Measurements from ENCODE around the gene SLC6A8. TPM values are rescaled to one million over a fixed set of nuclear protein-coding genes. Genes with fewer than 3 reads are reported as not detected.

The SLC6A8 gene
- polyA plus RNA-seq (2011; rRNA removed) (6.9 and 12.3 TPM in 2 replicates), polyA minus RNA-seq (2011; rRNA and poly(A)+ RNA removed) (18.4 and 30.5 TPM in 2 replicates)

GRCh38 chrX:153687121-153688039 lies at the start of gene SLC6A8:
Gene SLC6A8 (plus strand): TSS chrX:153687926. CDS start chrX:153688575, 649 bp downstream.
- POLR2A ChIA-PET: interaction anchor here (0.6 to 0.7 kb wide), 3 partner anchors 36 to 386 kb away, joined by 3 to 5 read pairs (median 3); no protein-coding TSS in a partner anchor
- Histone ChIP-seq H3K27me3 (ENCODE audit: control insufficient read depth, insufficient read depth, low read length) (no peaks in the 10 kb centered on the region), H3K4me3 (ENCODE audit: low read depth, low read length) (peak within 1 kb of the TSS; percentile 56), H3K9me3 (ENCODE audit: control insufficient read depth, insufficient read depth, low read length) (peaks cover 3% of the 10 kb centered on the region), H3K27ac (ENCODE audit: low read depth, low read length) (no peak within 1 kb of the TSS)
- DNase-seq (ENCODE audit: low read depth, low spot score): peak; percentile 15
- TF ChIP-seq CTCF (IDR thresholded peaks at IDR 0.05; ENCODE audit: low read depth, low read length): peak; percentile 32
- CTCF ChIA-PET: interaction anchor here (0.6 to 1.9 kb wide), 4 partner anchors 18 to 757 kb away, joined by 3 to 6 read pairs (median 4); no protein-coding TSS in a partner anchor

GRCh38 chrX:153638041-153638371 lies 49.7 kb upstream of the SLC6A8 start:
- ChIA-PET POLR2A (no interaction called here), CTCF (no interaction called here)
- Histone ChIP-seq H3K9me3 (ENCODE audit: control insufficient read depth, insufficient read depth, low read length) (no peaks in the 10 kb centered on the region), H3K27ac (ENCODE audit: low read depth, low read length) (no peak overlapping the region), H3K4me3 (ENCODE audit: low read depth, low read length) (no peak overlapping the region), H3K27me3 (ENCODE audit: control insufficient read depth, insufficient read depth, low read length) (peaks cover 17% of the 10 kb centered on the region)
- no peak for TF ChIP-seq CTCF (IDR thresholded peaks at IDR 0.05; ENCODE audit: low read depth, low read length)
- DNase-seq (ENCODE audit: low read depth, low spot score): no peak

- Histone ChIP-seq H3K27me3 (ENCODE audit: control insufficient read depth, insufficient read depth, low read length) (peaks cover 21% of the 10 kb centered on the region), H3K9me3 (ENCODE audit: control insufficient read depth, insufficient read depth, low read length) (no peaks in the 10 kb centered on the region), H3K4me3 (ENCODE audit: low read depth, low read length) (no peak overlapping the region), H3K27ac (ENCODE audit: low read depth, low read length) (no peak overlapping the region)
- no peak for DNase-seq (ENCODE audit: low read depth, low spot score)
- ChIA-PET CTCF (no interaction called here), POLR2A (no interaction called here)
- no peak for TF ChIP-seq CTCF (IDR thresholded peaks at IDR 0.05; ENCODE audit: low read depth, low read length)
Observed at GRCh38 chrX:153638436-153639176, 49.1 kb upstream of the SLC6A8 start.

- TF ChIP-seq CTCF (IDR thresholded peaks at IDR 0.05; ENCODE audit: low read depth, low read length): no peak
- POLR2A ChIA-PET: no interaction called here
- Histone ChIP-seq H3K27me3 (ENCODE audit: control insufficient read depth, insufficient read depth, low read length) (peaks cover 22% of the 10 kb centered on the region), H3K4me3 (ENCODE audit: low read depth, low read length) (no peak overlapping the region), H3K27ac (ENCODE audit: low read depth, low read length) (no peak overlapping the region), H3K9me3 (ENCODE audit: control insufficient read depth, insufficient read depth, low read length) (no peaks in the 10 kb centered on the region)
- CTCF ChIA-PET: no interaction called here
- DNase-seq (ENCODE audit: low read depth, low spot score): no peak
Observed at GRCh38 chrX:153639177-153640044, 48.3 kb upstream of the SLC6A8 start.

Data from AG04450 (cell line).